HFFc6 (cell line): ENCODE measurements around the gene DNMT1. TPM values are rescaled to one million over a fixed set of nuclear protein-coding genes. Genes with fewer than 3 reads are reported as not detected.
"Not testable (repeated sequence)": the region's sequence is repeated elsewhere in the genome, so short reads cannot be mapped to it uniquely, and the experiment has no call there.

Experiments
- DNase-seq: peaks from one replicate; pipeline ENCODE4 v3.0.0-alpha.2; 2018
- H3K27ac Mint-ChIP-seq: 2 replicates; pipeline ENCODE4 v1.8.0; 2020; ENCODE audit warnings: mild to moderate bottlenecking, mixed read lengths
- H3K27me3 Mint-ChIP-seq: 2 replicates; pipeline ENCODE4 v1.8.0; 2021; ENCODE audit warnings: mild to moderate bottlenecking, moderate library complexity, mixed read lengths; ENCODE audit not compliant: insufficient read depth
- H3K36me3 Mint-ChIP-seq: 2 replicates; pipeline ENCODE4 v1.8.0; 2021; ENCODE audit warnings: low read depth, mixed read lengths
- H3K4me1 Mint-ChIP-seq: 2 replicates; pipeline ENCODE4 v1.8.0; 2020; ENCODE audit warnings: low read depth, mixed read lengths
- H3K4me3 Mint-ChIP-seq: 2 replicates; pipeline ENCODE4 v1.8.0; 2020; ENCODE audit warnings: mild to moderate bottlenecking, moderate library complexity, mixed read lengths
- H3K9me3 Mint-ChIP-seq: 2 replicates; pipeline ENCODE4 v1.8.0; 2020; ENCODE audit warnings: mild to moderate bottlenecking, mixed read lengths
- CTCF ChIP-seq: fragments of 200-600 bp; sonication (generic); IDR thresholded peaks from 2 replicates; pipeline ENCODE4 v1.5.0; 2021; ENCODE audit warnings: antibody characterized with exemption, mild to moderate bottlenecking
- long read RNA-seq: library from polyadenylated mRNA; unstranded; transcript quantifications from one replicate; pipeline ENCODE4 v2.0.0, GENCODE V29; 2019
- total RNA-seq, 6 experiments: library from RNA; stranded (reverse); fragmentation: NEBNext Ultra II Directional; extraction: Animal tissue kit (Norgen Biotek cat#: 25700); gene quantifications; 2 replicates in 1 of 6; 3 replicates in 5 of 6; pipeline ENCODE4 v1.2.3, GENCODE V29; 2021

Gene DNMT1
- total RNA-seq, result 100 to 1,000 TPM in 5 of 6 experiments, 10 to 100 TPM in 1; 74.5 to 135 (median 125) TPM
- long read RNA-seq, full-length matches to known transcripts, result 5 of 71 reads
- long read RNA-seq, partial matches to known transcripts, result 58 of 71 reads
- long read RNA-seq, other reads (novel, unspliced or antisense), result 8 of 71 reads

GRCh38 chr19:10194500-10195198 lies at the start of gene DNMT1:
Gene DNMT1, minus strand, starts transcription at chr19:10194953. Its CDS starts 54 bp downstream, at chr19:10194899.
- H3K4me3 Mint-ChIP-seq, result peak within 1 kb of the TSS; percentile 94
- peak; percentile 95 for DNase-seq
- H3K36me3 Mint-ChIP-seq, result peaks cover 12% of the 10 kb centered on the region
- H3K27ac Mint-ChIP-seq, result peak within 1 kb of the TSS; percentile 91
- H3K9me3 Mint-ChIP-seq, result no peaks in the 10 kb centered on the region
- peaks cover 30% of the 10 kb centered on the region for H3K4me1 Mint-ChIP-seq
- no peak for TF ChIP-seq CTCF
- H3K27me3 Mint-ChIP-seq, result peaks cover 2% of the 10 kb centered on the region

GRCh38 chr19:10243606-10244005 lies 48.9 kb upstream of the DNMT1 start:
- no peaks in the 10 kb centered on the region for H3K36me3 Mint-ChIP-seq
- H3K4me3 Mint-ChIP-seq, result no peak overlapping the region
- TF ChIP-seq CTCF, result no peak
- H3K4me1 Mint-ChIP-seq, result peaks cover 20% of the 10 kb centered on the region
- no peak for DNase-seq
- no peaks in the 10 kb centered on the region; the same call in 1 of the 2 replicates for H3K27me3 Mint-ChIP-seq
- H3K27ac Mint-ChIP-seq, result no peak overlapping the region
- H3K9me3 Mint-ChIP-seq, result no peaks in the 10 kb centered on the region

- not testable (repeated sequence) for H3K36me3 Mint-ChIP-seq, H3K4me3 Mint-ChIP-seq, H3K27ac Mint-ChIP-seq, DNase-seq, H3K27me3 Mint-ChIP-seq, H3K9me3 Mint-ChIP-seq
- peaks cover 28% of the 10 kb centered on the region for H3K4me1 Mint-ChIP-seq
Measured at GRCh38 chr19:10241826-10242449, 47.2 kb upstream of the DNMT1 start.

GRCh38 chr19:10238172-10238783 lies 43.5 kb upstream of the DNMT1 start:
- peaks cover 9% of the 10 kb centered on the region for H3K4me1 Mint-ChIP-seq
- DNase-seq, result peak; percentile 25
- TF ChIP-seq CTCF, result no peak
- no peak overlapping the region for H3K4me3 Mint-ChIP-seq
- no peaks in the 10 kb centered on the region; the same call in 1 of the 2 replicates for H3K27me3 Mint-ChIP-seq
- no peaks in the 10 kb centered on the region for H3K9me3 Mint-ChIP-seq
- H3K27ac Mint-ChIP-seq, result no peak overlapping the region
- no peaks in the 10 kb centered on the region for H3K36me3 Mint-ChIP-seq

- TF ChIP-seq CTCF, result no peak
- H3K4me3 Mint-ChIP-seq, result no peak overlapping the region
- peaks cover 10% of the 10 kb centered on the region for H3K4me1 Mint-ChIP-seq
- H3K36me3 Mint-ChIP-seq, result no peaks in the 10 kb centered on the region
- DNase-seq, result no peak
- H3K9me3 Mint-ChIP-seq, result no peaks in the 10 kb centered on the region
- no peak overlapping the region for H3K27ac Mint-ChIP-seq
- no peaks in the 10 kb centered on the region; the same call in 1 of the 2 replicates for H3K27me3 Mint-ChIP-seq
Measured at GRCh38 chr19:10237702-10238101, 42.9 kb upstream of the DNMT1 start.

GRCh38 chr19:10235409-10235808 lies 40.7 kb upstream of the DNMT1 start:
- DNase-seq, H3K27me3 Mint-ChIP-seq, H3K36me3 Mint-ChIP-seq, H3K27ac Mint-ChIP-seq, H3K9me3 Mint-ChIP-seq, H3K4me3 Mint-ChIP-seq: not testable (repeated sequence)
- H3K4me1 Mint-ChIP-seq, result peaks cover 19% of the 10 kb centered on the region
